C4-2B (cell line): ENCODE results near the gene STC2.

Source experiments
- H3K27ac ChIP-seq: fragments of 450-650 bp; 2 replicates; pipeline ENCODE4 v1.5.1; 2017
- CTCF ChIP-seq: fragments of 450-650 bp; conservative IDR thresholded peaks from 2 replicates; pipeline ENCODE4 v1.5.1; 2017; ENCODE audit warnings: mild to moderate bottlenecking
- ZFX ChIP-seq: fragments of 450-650 bp; IDR thresholded peaks from 2 replicates; pipeline ENCODE4 v1.6.1; 2017

Gene STC2

GRCh38 chr5:173341961-173342430 lies 13.8 kb upstream of the STC2 start:
- no peak overlapping the region for H3K27ac ChIP-seq
- TF ChIP-seq CTCF: no peak
- TF ChIP-seq ZFX: no peak

- no peak overlapping the region for H3K27ac ChIP-seq
- TF ChIP-seq ZFX: no peak
- TF ChIP-seq CTCF: no peak
Measured at GRCh38 chr5:173340984-173341383, 12.8 kb upstream of the STC2 start.

- H3K27ac ChIP-seq: no peak overlapping the region
- TF ChIP-seq ZFX (no peak), CTCF (no peak)
Measured at GRCh38 chr5:173340451-173340850, 12.2 kb upstream of the STC2 start.

- TF ChIP-seq CTCF (no peak), ZFX (no peak)
- H3K27ac ChIP-seq: no peak overlapping the region
Measured at GRCh38 chr5:173339286-173339685, 11.1 kb upstream of the STC2 start.

- TF ChIP-seq CTCF (no peak), ZFX (no peak)
- H3K27ac ChIP-seq: no peak overlapping the region
Measured at GRCh38 chr5:173338380-173339015, 10.3 kb upstream of the STC2 start.

- TF ChIP-seq CTCF: no peak
- no peak for TF ChIP-seq ZFX
- no peak overlapping the region for H3K27ac ChIP-seq
Measured at GRCh38 chr5:173334808-173335207, 6.6 kb upstream of the STC2 start.

- no peak overlapping the region for H3K27ac ChIP-seq
- TF ChIP-seq CTCF (no peak), ZFX (no peak)
Measured at GRCh38 chr5:173333925-173334661, 5.9 kb upstream of the STC2 start.
